PFSK-1 (cell line): ENCODE measurements around the gene KRT6B.

Source experiments
- POLR2AphosphoS5 ChIP-seq: IDR thresholded peaks from 2 replicates; pipeline ENCODE4 v1.6.1; 2012; ENCODE audit warnings: low read depth, mild to moderate bottlenecking, control low read depth, low read length, moderate library complexity
- REST ChIP-seq, 2 experiments: IDR thresholded peaks; 2 replicates each; pipeline versions ENCODE4 v1.6.1 to v1.8.0; 2011 to 2012; ENCODE audit warnings: low read depth in 2 of 2, low read length in 2 of 2, control low read depth in 1 of 2, inconsistent platforms in 1 of 2, mild to moderate bottlenecking in 1 of 2, moderate library complexity in 1 of 2; ENCODE audit not compliant: insufficient read depth in 1 of 2

- TF ChIP-seq REST (IDR thresholded peaks at IDR 0.05; ENCODE audit: insufficient read depth in 1 of 2, low read depth in 2 of 2, low read length in 2 of 2) (no peak), POLR2AphosphoS5 (no peak)
Measured at GRCh38 chr12:52494100-52494499, 42.2 kb upstream of the KRT6B start.
